Liver (tissue), 9 donors: ENCODE data around the gene CCL2. TPM values are rescaled to one million over a fixed set of nuclear protein-coding genes. Genes with fewer than 3 reads are reported as not detected.

Experiments used
- DNase-seq: peaks from one replicate; pipeline ENCODE4 v3.0.0-alpha.2; 2017; ENCODE audit warnings: low spot score
- H3K27ac ChIP-seq, 2 donors: one replicate each; pipeline ENCODE4 v1.7.0; 2013; ENCODE audit warnings: inconsistent platforms in 2 of 2, low read length in 2 of 2, control low read depth in 1 of 2, low read depth in 1 of 2, mild to moderate bottlenecking in 1 of 2
- H3K27me3 ChIP-seq, 4 donors: one replicate each; pipeline versions ENCODE4 v1.6.1 to v1.7.0; 2013; ENCODE audit warnings: low read length in 3 of 4, inconsistent platforms in 1 of 4, mild to moderate bottlenecking in 1 of 4, moderate library complexity in 1 of 4; ENCODE audit not compliant: control insufficient read depth in 4 of 4, insufficient read depth in 4 of 4
- H3K36me3 ChIP-seq, 4 donors: one replicate each; pipeline versions ENCODE4 v1.6.1 to v1.7.0; 2013; ENCODE audit warnings: low read length in 3 of 4, mild to moderate bottlenecking in 3 of 4, low read depth in 1 of 4, moderate library complexity in 1 of 4; ENCODE audit not compliant: control insufficient read depth in 4 of 4, insufficient read depth in 3 of 4
- H3K4me1 ChIP-seq, 4 donors: one replicate each; pipeline versions ENCODE4 v1.6.1 to v1.7.0; 2013; ENCODE audit warnings: low read length in 3 of 4, mild to moderate bottlenecking in 3 of 4, moderate library complexity in 1 of 4; ENCODE audit not compliant: control insufficient read depth in 4 of 4, insufficient read depth in 4 of 4
- H3K4me3 ChIP-seq, 3 donors: one replicate each; pipeline versions ENCODE4 v1.6.1 to v1.7.0; 2013; ENCODE audit warnings: low read length in 3 of 3, control low read depth in 1 of 3, low read depth in 1 of 3, mild to moderate bottlenecking in 1 of 3
- H3K9ac ChIP-seq, 2 donors: one replicate each; pipeline ENCODE4 v1.7.0; 2013; ENCODE audit warnings: low read length in 2 of 2, mild to moderate bottlenecking in 2 of 2, moderate library complexity in 2 of 2, control low read depth in 1 of 2, low read depth in 1 of 2
- H3K9me3 ChIP-seq, 4 donors: one replicate each; pipeline versions ENCODE4 v1.6.1 to v1.7.0; 2013; ENCODE audit warnings: low read length in 3 of 4; ENCODE audit not compliant: control insufficient read depth in 4 of 4
- EGR1 ChIP-seq, 2 donors: IDR thresholded peaks; 2 replicates each; pipeline ENCODE4 v1.6.1; 2016 to 2018; ENCODE audit warnings: antibody characterized with exemption in 2 of 2, low read depth in 2 of 2
- FOXA1 ChIP-seq: IDR thresholded peaks from 2 replicates; pipeline ENCODE4 v1.6.1; 2016; ENCODE audit warnings: antibody characterized with exemption
- FOXA2 ChIP-seq: IDR thresholded peaks from 2 replicates; pipeline ENCODE4 v1.6.1; 2016; ENCODE audit warnings: antibody characterized with exemption
- HNF4G ChIP-seq: IDR thresholded peaks from 2 replicates; pipeline ENCODE4 v1.6.1; 2016; ENCODE audit warnings: antibody characterized with exemption
- JUND ChIP-seq, 2 donors: IDR thresholded peaks; 2 replicates each; pipeline ENCODE4 v1.6.1; 2016; ENCODE audit warnings: antibody characterized with exemption in 2 of 2
- NR2F2 ChIP-seq: IDR thresholded peaks from 2 replicates; pipeline ENCODE4 v1.6.1; 2016; ENCODE audit warnings: antibody characterized with exemption
- RAD21 ChIP-seq, 2 donors: IDR thresholded peaks; 2 replicates each; pipeline ENCODE4 v1.6.1; 2016; ENCODE audit warnings: antibody characterized with exemption in 2 of 2, mild to moderate bottlenecking in 2 of 2
- REST ChIP-seq: IDR thresholded peaks from 2 replicates; pipeline ENCODE4 v1.6.1; 2016; ENCODE audit warnings: antibody characterized with exemption, mild to moderate bottlenecking
- RXRA ChIP-seq, 2 donors: IDR thresholded peaks; 2 replicates each; pipeline ENCODE4 v1.6.1; 2017 to 2018; ENCODE audit warnings: antibody characterized with exemption in 2 of 2, mild to moderate bottlenecking in 1 of 2
- SP1 ChIP-seq: IDR thresholded peaks from 2 replicates; pipeline ENCODE4 v1.6.1; 2018; ENCODE audit warnings: antibody characterized with exemption, mild to moderate bottlenecking
- TAF1 ChIP-seq: conservative IDR thresholded peaks from 2 replicates; pipeline ENCODE4 v1.6.1; 2016; ENCODE audit warnings: antibody characterized with exemption, mild to moderate bottlenecking
- YY1 ChIP-seq: IDR thresholded peaks from 2 replicates; pipeline ENCODE4 v1.6.1; 2016; ENCODE audit warnings: antibody characterized with exemption, mild to moderate bottlenecking
- ZBTB33 ChIP-seq: IDR thresholded peaks from 2 replicates; pipeline ENCODE4 v1.6.1; 2016; ENCODE audit warnings: antibody characterized with exemption
- WGBS: extraction: QIAGEN DNeasy Blood & Tissue Kit; methylation state at CpG from one replicate; pipeline ENCODE4 v1.1.7; 2013; 5-methylcytosine and 5-hydroxymethylcytosine counted together
- polyA plus RNA-seq, 2 donors: library from polyadenylated mRNA; stranded (reverse) in 1 of 2; unstranded in 1 of 2; fragments of 200-250 nt in 1 of 2; fragments of >200 nt in 1 of 2; fragmentation: Nextera tagmentation in 1 of 2; extraction: Ambion mirVana in 1 of 2; gene quantifications; one replicate each; pipeline versions ENCODE4 v1.2.1 to v1.2.3, GENCODE V29; 2013 to 2015
- total RNA-seq, 2 donors: library from RNA; depleted of rRNA; stranded (reverse); fragments of >200 nt; gene quantifications; one replicate each; pipeline ENCODE4 v1.2.3, GENCODE V29; 2014
- TF ChIP-seq, protein P1 (sequence below): IDR thresholded peaks from 2 replicates; pipeline ENCODE4 v1.6.1; 2016; ENCODE audit warnings: antibody characterized with exemption
- TF ChIP-seq, protein P2 (sequence below): IDR thresholded peaks from 2 replicates; pipeline ENCODE4 v1.6.1; 2016; ENCODE audit warnings: antibody characterized with exemption
- donor health status: healthy.
- donor health status: healthy.
- donor health status: healthy.
- donor health status: healthy.
- donor health status: healthy.

CCL2 gene
- total and polyA plus RNA-seq, 4 donors = 3.5 to 8.9 (median 5.4) TPM

- H3K4me1 ChIP-seq = peaks cover 0 to 9% (median 6%) of the 10 kb centered on the region in 4 donors
These were observed 9.7 kb upstream of the CCL2 start for GRCh38 chr17:34245351-34245905.

GRCh38 chr17:34246446-34246845, 8.6 kb upstream of the CCL2 start:
- H3K9ac ChIP-seq = no peak overlapping the region
- no peaks in the 10 kb centered on the region for H3K9me3 ChIP-seq
- no peaks in the 10 kb centered on the region for H3K27me3 ChIP-seq
- no peak for DNase-seq
- H3K27ac ChIP-seq = no peak overlapping the region
- H3K36me3 ChIP-seq = no peaks in the 10 kb centered on the region
- 84% methylated on average over 1 of the region's 1 CpG for WGBS
- peaks cover 0 to 9% (median 4%) of the 10 kb centered on the region in 4 donors for H3K4me1 ChIP-seq
- TF ChIP-seq JUND (IDR thresholded peaks at IDR 0.05) = no peak
- TF ChIP-seq HNF4G = no peak
- TF ChIP-seq SP1 = no peak
- H3K4me3 ChIP-seq = no peak overlapping the region

More at GRCh38 chr17:34245351-34245905, 9.7 kb upstream of the CCL2 start:
- no peak overlapping the region for H3K27ac ChIP-seq
- H3K4me3 ChIP-seq = no peak overlapping the region
- DNase-seq = no peak
- 69% methylated on average over 6 of the region's 6 CpGs for WGBS
- H3K36me3 ChIP-seq = no peaks in the 10 kb centered on the region
- no peak overlapping the region for H3K9ac ChIP-seq
- no peak for TF ChIP-seq NR2F2
- TF ChIP-seq TAF1 = no peak
- TF ChIP-seq REST = no peak
- TF ChIP-seq, protein P1, sequence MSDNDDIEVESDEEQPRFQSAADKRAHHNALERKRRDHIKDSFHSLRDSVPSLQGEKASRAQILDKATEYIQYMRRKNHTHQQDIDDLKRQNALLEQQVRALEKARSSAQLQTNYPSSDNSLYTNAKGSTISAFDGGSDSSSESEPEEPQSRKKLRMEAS = no peak
- TF ChIP-seq, protein P2, sequence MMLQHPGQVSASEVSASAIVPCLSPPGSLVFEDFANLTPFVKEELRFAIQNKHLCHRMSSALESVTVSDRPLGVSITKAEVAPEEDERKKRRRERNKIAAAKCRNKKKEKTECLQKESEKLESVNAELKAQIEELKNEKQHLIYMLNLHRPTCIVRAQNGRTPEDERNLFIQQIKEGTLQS = no peak
- no peak for TF ChIP-seq RXRA (IDR thresholded peaks at IDR 0.05)
- no peak for TF ChIP-seq JUND (IDR thresholded peaks at IDR 0.05)
- no peaks in the 10 kb centered on the region for H3K9me3 ChIP-seq
- no peaks in the 10 kb centered on the region for H3K27me3 ChIP-seq

- Histone ChIP-seq H3K4me1 (peaks cover 0 to 6% (median under 1%) of the 10 kb centered on the region in 4 donors), H3K27me3 (no peaks in the 10 kb centered on the region), H3K27ac (no peak overlapping the region), H3K36me3 (no peaks in the 10 kb centered on the region), H3K9me3 (no peaks in the 10 kb centered on the region), H3K9ac (no peak overlapping the region), H3K4me3 (no peak overlapping the region)
- DNase-seq = no peak
- 75% methylated on average over 3 of the region's 3 CpGs for WGBS
- no peak for TF ChIP-seq SP1
- TF ChIP-seq REST = no peak
- no peak for TF ChIP-seq RAD21 (IDR thresholded peaks at IDR 0.05)
- TF ChIP-seq NR2F2 = no peak
- TF ChIP-seq FOXA1 = no peak
- TF ChIP-seq EGR1 (IDR thresholded peaks at IDR 0.05; ENCODE audit: low read depth in 2 of 2) = no peak
- TF ChIP-seq, protein P1 = no peak
- TF ChIP-seq YY1 = no peak
- TF ChIP-seq ZBTB33 = no peak
- TF ChIP-seq FOXA2 = no peak
These were observed 8.2 kb upstream of the CCL2 start for GRCh38 chr17:34246881-34247280.
